HEK293T (cell line): Measurements from ENCODE around the gene VPS72.
A peak's percentile ranks its signal among the peaks of the same experiment; 100 is the strongest.

Experiments used
- CTCF ChIA-PET: fragments of 350-600 bp; formaldehyde crosslinking; extraction: SDS; loops from one replicate; lab custom pipeline; 2021; ENCODE audit warnings: antibody characterized with exemption, inconsistent platforms; lab: Yijun Ruan, JAX
- POLR2A ChIA-PET: fragments of 350-600 bp; formaldehyde crosslinking; extraction: SDS; loops from one replicate; lab custom pipeline; 2020; ENCODE audit warnings: antibody characterized with exemption, inconsistent platforms; lab: Yijun Ruan, JAX
- DNase-seq: peaks from one replicate; pipeline ENCODE4 v3.0.0; 2012; ENCODE audit warnings: mixed read lengths; ENCODE audit errors: extremely low spot score
- ARNT ChIP-seq: fragments of 450-650 bp; IDR thresholded peaks from 2 replicates; pipeline ENCODE4 v1.6.1; 2017; ENCODE audit warnings: mild to moderate bottlenecking
- BHLHE40 ChIP-seq: fragments of 450-650 bp; IDR thresholded peaks from 2 replicates; pipeline ENCODE4 v1.6.1; 2016; ENCODE audit warnings: mild to moderate bottlenecking, moderate library complexity, borderline replicate concordance
- CTBP1 ChIP-seq: fragments of 450-650 bp; IDR thresholded peaks from 2 replicates; pipeline ENCODE4 v1.6.1; 2016; ENCODE audit warnings: borderline replicate concordance
- ELF4 ChIP-seq: fragments of 450-650 bp; IDR thresholded peaks from 2 replicates; pipeline ENCODE4 v1.6.1; 2017; ENCODE audit warnings: antibody characterized with exemption
- FOXA1 ChIP-seq: fragments of 450-650 bp; IDR thresholded peaks from 2 replicates; pipeline ENCODE4 v1.6.1; 2016; ENCODE audit warnings: mild to moderate bottlenecking
- FOXK2 ChIP-seq: fragments of 450-650 bp; IDR thresholded peaks from 2 replicates; pipeline ENCODE4 v1.6.1; 2016; ENCODE audit warnings: mild to moderate bottlenecking
- FOXM1 ChIP-seq: fragments of 450-650 bp; IDR thresholded peaks from 2 replicates; pipeline ENCODE4 v1.6.1; 2017; ENCODE audit warnings: mild to moderate bottlenecking, borderline replicate concordance
- HDGF ChIP-seq: fragments of 450-650 bp; IDR thresholded peaks from 2 replicates; pipeline ENCODE4 v1.6.1; 2017; ENCODE audit warnings: antibody characterized with exemption, borderline replicate concordance
- L3MBTL2 ChIP-seq: fragments of 450-650 bp; conservative IDR thresholded peaks from 2 replicates; pipeline ENCODE4 v1.6.1; 2016; ENCODE audit warnings: mild to moderate bottlenecking
- LEF1 ChIP-seq: fragments of 450-650 bp; IDR thresholded peaks from 2 replicates; pipeline ENCODE4 v1.6.1; 2017; ENCODE audit warnings: mild to moderate bottlenecking, borderline replicate concordance
- NFRKB ChIP-seq: fragments of 450-650 bp; IDR thresholded peaks from 2 replicates; pipeline ENCODE4 v1.6.1; 2016; ENCODE audit warnings: mild to moderate bottlenecking, moderate library complexity
- SP1 ChIP-seq: fragments of 450-650 bp; IDR thresholded peaks from 2 replicates; pipeline ENCODE4 v1.6.1; 2017
- SUZ12 ChIP-seq: fragments of 450-650 bp; IDR thresholded peaks from 2 replicates; pipeline ENCODE4 v1.6.1; 2016; ENCODE audit warnings: mild to moderate bottlenecking
- TARDBP ChIP-seq: fragments of 450-650 bp; IDR thresholded peaks from 2 replicates; pipeline ENCODE4 v1.6.1; 2016
- ZNF384 ChIP-seq: fragments of 450-650 bp; IDR thresholded peaks from 2 replicates; pipeline ENCODE4 v1.6.1; 2016
- TF ChIP-seq, protein P1 (sequence below): fragments of 450-650 bp; IDR thresholded peaks from 2 replicates; pipeline ENCODE4 v1.6.1; 2016

VPS72 gene

DNA sequence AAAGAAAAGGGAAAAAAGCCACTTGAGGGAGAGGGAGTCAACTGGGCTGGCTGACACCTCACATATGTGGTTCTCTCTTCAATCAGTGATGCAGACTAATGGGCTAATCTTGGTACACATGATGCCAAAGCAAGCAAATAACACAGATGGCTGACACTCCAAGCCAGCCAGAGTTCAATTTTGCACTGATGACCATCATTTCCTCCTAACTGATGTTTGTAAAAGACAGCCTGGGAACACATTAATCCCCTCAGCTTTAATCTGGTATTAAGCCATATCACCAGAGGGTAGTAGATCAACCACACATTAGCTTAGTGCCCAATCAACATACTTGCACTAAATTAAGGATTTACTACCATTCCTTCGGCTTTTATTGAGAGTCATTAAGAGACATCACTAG, 2.8 kb downstream of the VPS72 start:
- ChIA-PET CTCF (no interaction called here), POLR2A (interaction anchor here (1.3 kb wide), 1 partner anchor 16 kb away, joined by 3 read pairs; no protein-coding TSS in a partner anchor)
- TF ChIP-seq FOXM1 (no peak), NFRKB (no peak)
- no peak for DNase-seq

DNA sequence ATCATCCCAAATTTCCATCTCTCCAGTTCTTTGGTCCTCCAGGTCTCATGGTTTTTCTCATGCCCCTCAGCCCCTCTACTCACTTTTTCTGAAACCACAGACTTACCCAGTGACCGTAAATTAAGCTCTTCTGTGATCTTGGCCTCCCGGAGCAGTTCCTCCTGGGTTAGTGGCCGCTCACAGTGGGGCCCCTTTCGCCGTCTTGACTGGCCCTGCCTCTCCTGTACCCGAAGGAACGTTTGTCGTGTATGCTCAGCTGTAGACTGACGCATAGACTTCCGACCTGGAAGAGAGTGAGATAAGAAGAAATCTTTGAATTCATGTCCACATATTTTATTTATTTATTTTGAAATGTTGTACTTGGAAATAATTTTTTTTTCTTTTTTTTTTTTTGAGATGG, 5.8 kb downstream of the VPS72 start:
- CTCF ChIA-PET: no interaction called here
- no peak for DNase-seq
- TF ChIP-seq LEF1 (no peak), ARNT (no peak), ZNF384 (no peak), FOXK2 (no peak), BHLHE40 (no peak), L3MBTL2 (no peak), HDGF (no peak), FOXM1 (no peak), SUZ12 (no peak), ELF4 (no peak), FOXA1 (no peak), TARDBP (no peak), CTBP1 (no peak), SP1 (no peak)
- TF ChIP-seq, protein P1, sequence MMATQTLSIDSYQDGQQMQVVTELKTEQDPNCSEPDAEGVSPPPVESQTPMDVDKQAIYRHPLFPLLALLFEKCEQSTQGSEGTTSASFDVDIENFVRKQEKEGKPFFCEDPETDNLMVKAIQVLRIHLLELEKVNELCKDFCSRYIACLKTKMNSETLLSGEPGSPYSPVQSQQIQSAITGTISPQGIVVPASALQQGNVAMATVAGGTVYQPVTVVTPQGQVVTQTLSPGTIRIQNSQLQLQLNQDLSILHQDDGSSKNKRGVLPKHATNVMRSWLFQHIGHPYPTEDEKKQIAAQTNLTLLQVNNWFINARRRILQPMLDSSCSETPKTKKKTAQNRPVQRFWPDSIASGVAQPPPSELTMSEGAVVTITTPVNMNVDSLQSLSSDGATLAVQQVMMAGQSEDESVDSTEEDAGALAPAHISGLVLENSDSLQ: no peak
- POLR2A ChIA-PET: no interaction called here

DNA sequence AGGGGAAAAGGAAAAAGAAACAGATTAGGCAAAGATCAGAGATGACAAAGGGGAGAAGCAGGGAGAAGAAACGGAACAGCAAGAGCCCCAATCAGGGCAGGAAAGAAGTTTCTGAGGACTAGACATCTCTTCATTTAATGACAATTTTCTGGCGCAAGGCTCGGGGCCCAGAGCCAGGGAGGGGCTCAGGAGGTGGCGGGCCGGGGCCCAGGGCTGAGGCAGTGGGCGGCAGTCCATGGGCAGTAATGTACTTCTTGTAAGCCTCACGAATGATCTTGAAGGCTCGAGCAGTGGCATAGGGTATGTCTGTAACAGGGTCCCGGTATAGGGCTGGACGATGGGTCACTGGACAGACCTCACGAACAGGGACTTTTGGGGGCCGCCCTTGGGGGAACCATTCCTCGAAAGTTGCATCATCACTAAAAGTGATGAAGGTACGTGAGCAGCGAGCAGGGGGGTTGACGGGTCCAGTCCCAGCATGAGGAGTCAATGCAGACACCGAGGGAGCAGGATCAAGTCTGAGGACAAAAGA, 13.4 kb downstream of the VPS72 start:
- TF ChIP-seq ELF4: no peak
- TF ChIP-seq FOXK2: no peak
- TF ChIP-seq CTBP1: no peak
- no peak for TF ChIP-seq L3MBTL2
- no peak for TF ChIP-seq NFRKB
- TF ChIP-seq FOXM1: no peak
- TF ChIP-seq FOXA1: no peak
- TF ChIP-seq SUZ12: no peak
- no peak for TF ChIP-seq SP1
- no peak for TF ChIP-seq ARNT
- no peak for TF ChIP-seq LEF1
- TF ChIP-seq ZNF384: no peak
- TF ChIP-seq TARDBP: no peak
- TF ChIP-seq, protein P1: no peak
- TF ChIP-seq BHLHE40: no peak
- TF ChIP-seq HDGF: no peak
- CTCF ChIA-PET: interaction anchor here (0.6 to 1.3 kb wide), 6 partner anchors 11 to 369 kb away, joined by 3 to 5 read pairs (median 3); partner anchors contain the start of genes CTSK, LYSMD1 and SCNM1
- DNase-seq: no peak
- POLR2A ChIA-PET: interaction anchor here (1.5 to 6.1 kb wide), 2 partner anchors 10 to 13 kb away, joined by 3 to 40 read pairs; partner anchors contain the start of genes LYSMD1, SCNM1 and VPS72

DNA sequence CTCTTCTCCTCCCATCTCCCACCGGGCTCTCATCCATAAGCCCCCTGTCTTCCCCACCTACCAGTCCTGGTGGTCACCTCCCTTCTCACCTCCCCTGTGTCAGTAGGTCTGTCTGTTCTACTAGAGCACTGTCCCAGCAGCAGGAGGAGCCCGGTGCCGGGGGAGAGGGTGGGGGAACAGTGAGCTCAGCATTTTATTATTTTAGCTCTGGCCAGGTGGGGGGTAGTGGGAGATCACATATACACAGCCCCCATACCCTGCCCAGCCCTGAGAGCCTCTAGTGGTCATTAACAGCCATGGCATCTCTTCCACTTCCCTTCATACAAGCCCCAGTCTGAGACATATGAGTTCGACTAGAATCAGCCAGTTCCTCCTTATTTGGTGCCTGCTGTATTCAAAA, 14.1 kb downstream of the VPS72 start, which contains the start of gene TMOD4:
TMOD4 (minus strand) TSS at position 119 of the 400 bp plus-strand sequence. CDS start 1,106 bp downstream, outside the sequence.
- POLR2A ChIA-PET: interaction anchor here (0.9 to 6.1 kb wide), 3 partner anchors 10 to 14 kb away, joined by 4 to 40 read pairs (median 4); partner anchors contain the start of genes LYSMD1, SCNM1 and VPS72
- CTCF ChIA-PET: interaction anchor here (0.6 to 1.3 kb wide), 4 partner anchors 9 to 268 kb away, joined by 3 to 5 read pairs (median 4); no protein-coding TSS in a partner anchor
- TF ChIP-seq TARDBP: no peak
- TF ChIP-seq ZNF384: no peak
- TF ChIP-seq SUZ12: no peak
- TF ChIP-seq, protein P1: no peak
- TF ChIP-seq FOXA1: no peak
- TF ChIP-seq HDGF: no peak
- TF ChIP-seq BHLHE40: no peak
- TF ChIP-seq ARNT: no peak
- no peak for TF ChIP-seq LEF1
- TF ChIP-seq FOXM1: no peak
- no peak for TF ChIP-seq ELF4
- TF ChIP-seq SP1: no peak
- TF ChIP-seq NFRKB: no peak
- TF ChIP-seq CTBP1: no peak
- no peak for TF ChIP-seq L3MBTL2
- no peak for TF ChIP-seq FOXK2
- peak; percentile 72 for DNase-seq

DNA sequence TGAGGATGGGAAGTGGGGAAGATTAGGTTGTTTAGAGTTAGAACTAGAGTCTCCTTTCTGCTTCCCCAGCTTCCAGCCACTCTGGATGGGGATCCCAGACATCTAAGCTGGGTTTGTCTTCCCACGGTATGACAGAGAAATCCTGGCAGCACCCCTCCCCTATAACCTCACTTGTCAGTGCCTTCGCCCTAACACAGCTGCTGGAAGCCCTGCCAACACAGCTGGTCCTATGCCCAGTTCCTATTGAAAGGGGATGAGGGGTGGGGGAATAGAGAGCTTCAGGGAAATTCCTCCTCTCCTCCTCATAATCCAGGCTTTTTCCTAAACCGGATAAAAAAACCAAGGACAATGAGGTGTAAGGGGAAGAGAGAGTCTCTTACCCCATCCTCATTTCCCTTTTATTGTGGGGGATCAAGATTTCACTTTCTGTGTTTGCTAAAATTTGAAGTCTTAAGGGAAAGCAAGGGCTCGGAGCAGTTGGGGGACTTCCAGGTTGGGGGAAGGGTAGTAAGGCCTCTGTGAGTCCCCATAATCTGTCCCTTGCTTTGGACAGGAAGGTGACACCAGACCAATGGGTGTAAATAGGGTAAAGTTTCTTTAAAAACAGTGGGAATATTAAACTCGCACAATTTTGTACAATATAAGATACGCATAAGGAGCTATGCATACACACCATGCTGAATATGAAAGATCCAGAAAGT, 14.8 kb downstream of the VPS72 start:
- ChIA-PET POLR2A (interaction anchor here (0.9 to 6.1 kb wide), 3 partner anchors 9 to 15 kb away, joined by 4 to 40 read pairs (median 4); partner anchors contain the start of genes LYSMD1, SCNM1 and VPS72), CTCF (interaction anchor here (0.6 to 1.3 kb wide), 3 partner anchors 8 to 250 kb away, joined by 3 to 5 read pairs (median 4); no protein-coding TSS in a partner anchor)
- TF ChIP-seq HDGF (no peak), FOXK2 (no peak), FOXM1 (no peak), ELF4 (no peak), SP1 (no peak), ZNF384 (no peak)
- DNase-seq: no peak

DNA sequence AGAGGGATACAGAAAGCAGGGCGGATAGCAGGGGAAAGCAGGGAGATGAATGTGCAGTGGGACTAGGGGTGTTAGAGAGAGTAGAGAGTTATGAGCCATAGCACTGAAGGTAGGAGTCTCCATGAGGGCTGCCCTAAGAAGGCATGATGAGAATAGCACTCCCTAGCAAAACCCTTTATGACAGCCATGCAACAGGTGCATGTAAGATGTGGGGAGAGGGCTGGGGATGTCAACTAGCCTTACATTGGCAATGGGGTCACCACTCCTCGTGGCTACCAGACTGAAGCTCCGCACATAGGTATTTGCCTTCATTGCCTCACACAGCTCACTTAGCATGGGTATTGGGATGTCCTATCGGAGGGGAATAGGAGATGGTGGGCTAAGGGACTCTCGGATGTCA, 18.8 kb downstream of the VPS72 start:
- TF ChIP-seq, protein P1: no peak
- no peak for TF ChIP-seq FOXA1
- no peak for TF ChIP-seq SP1
- no peak for TF ChIP-seq ZNF384
- TF ChIP-seq ELF4: no peak
- no peak for TF ChIP-seq TARDBP
- no peak for TF ChIP-seq NFRKB
- ChIA-PET POLR2A (interaction anchor here (0.8 to 1.5 kb wide), 5 partner anchors 8 to 156 kb away, joined by 3 to 9 read pairs (median 3); partner anchors contain the start of genes PI4KB, PSMD4 and VPS72), CTCF (no interaction called here)
- DNase-seq: no peak
